HG03571 (cell line): ENCODE data around the gene ASXL1.
"Not testable (repeated sequence)": the region's sequence is repeated elsewhere in the genome, so short reads cannot be mapped to it uniquely, and the experiment has no call there.

Experiments used
- ATAC-seq: cut with Tn5 transposase; IDR thresholded peaks from one replicate; pipeline ENCODE4 v1.9.1; 2021; ENCODE audit not compliant: unreplicated experiment

The ASXL1 gene

DNA sequence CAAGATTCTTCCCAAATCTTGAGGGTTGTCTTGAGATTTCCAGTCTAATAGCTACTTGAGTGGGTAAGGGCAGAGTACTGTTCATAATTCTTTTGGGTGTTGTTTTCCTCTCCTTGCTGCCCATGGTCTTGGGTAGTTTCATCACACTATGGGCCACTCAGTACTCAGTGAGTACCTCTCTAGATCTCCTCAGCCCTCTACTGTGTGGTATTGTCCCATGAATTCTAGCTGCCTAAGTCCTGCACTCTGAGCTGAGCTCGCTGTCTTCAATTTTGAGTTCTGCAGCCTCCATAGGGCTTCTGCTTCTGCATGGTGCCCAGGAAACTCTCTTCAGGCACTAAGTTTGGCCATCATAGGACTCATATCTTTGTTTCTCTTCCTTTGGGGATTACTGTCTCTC lies 42.3 kb downstream of the ASXL1 start:
- ATAC-seq = no peak

DNA sequence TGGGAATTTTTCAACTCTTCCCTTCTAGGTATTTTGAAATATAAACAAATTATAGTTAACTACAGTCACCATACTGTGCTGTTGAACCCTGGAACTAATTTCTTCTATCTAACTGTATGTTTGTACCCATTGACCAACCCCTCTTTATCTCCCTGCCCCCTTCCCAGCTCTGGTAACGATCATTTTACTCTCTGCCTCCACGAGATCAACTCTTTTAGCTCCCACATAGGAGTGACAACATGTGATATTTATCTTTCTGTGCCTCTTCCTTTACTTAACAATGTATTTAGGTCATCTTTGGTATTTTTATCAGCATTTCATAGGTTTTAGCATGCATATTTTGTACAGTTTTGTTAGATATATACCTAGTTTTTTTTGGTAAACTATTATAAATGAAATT lies 45.9 kb downstream of the ASXL1 start:
- ATAC-seq = no peak

GRCh38 chr20:32406701-32407100 lies 48.6 kb downstream of the ASXL1 start:
- no peak for ATAC-seq

GRCh38 chr20:32407131-32407750 lies 49.1 kb downstream of the ASXL1 start:
- not testable (repeated sequence) for ATAC-seq

- no peak for ATAC-seq
Measured at GRCh38 chr20:32411955-32412706, 54.0 kb downstream of the ASXL1 start.

DNA sequence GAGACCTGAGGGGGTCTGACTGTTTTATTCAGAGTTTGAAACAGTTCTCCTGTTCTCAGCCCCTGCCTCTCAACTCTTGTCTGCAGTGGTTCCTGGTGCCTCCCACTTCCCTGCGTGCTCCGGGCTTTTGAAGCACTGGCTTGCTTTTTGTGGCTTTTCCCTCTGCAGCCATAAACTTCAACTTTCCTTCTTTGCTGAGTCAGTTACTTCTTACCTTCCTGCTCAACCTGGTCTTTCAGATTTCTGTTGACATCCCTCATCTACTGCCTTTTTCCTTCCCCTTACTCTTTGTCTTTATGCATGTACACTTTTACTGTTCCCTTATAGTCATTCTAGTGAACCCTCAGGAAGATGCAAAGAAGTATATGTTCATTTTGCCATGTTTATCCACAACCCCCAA lies 57.4 kb downstream of the ASXL1 start:
- no peak for ATAC-seq

- no peak for ATAC-seq
Measured at GRCh38 chr20:32416206-32416605, 58.1 kb downstream of the ASXL1 start.

DNA sequence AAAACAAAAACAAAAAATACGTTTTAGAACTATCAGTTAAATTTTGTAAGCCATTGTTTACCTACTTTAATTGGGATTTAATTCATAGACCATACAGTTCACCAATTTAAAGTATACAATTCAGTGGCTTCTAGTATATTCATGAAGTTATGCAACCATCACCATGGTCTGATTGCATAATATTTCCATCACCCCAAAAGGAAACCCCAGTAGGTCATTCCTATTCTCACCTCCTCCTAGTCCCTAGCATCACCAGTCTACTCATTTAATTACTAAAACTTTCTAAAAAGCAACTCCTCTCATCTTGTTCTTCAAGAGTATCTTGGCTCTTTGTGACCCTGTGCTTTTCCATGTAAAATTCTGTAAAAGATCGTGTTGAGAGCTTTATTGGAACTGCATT lies 60.2 kb downstream of the ASXL1 start:
- no peak for ATAC-seq

DNA sequence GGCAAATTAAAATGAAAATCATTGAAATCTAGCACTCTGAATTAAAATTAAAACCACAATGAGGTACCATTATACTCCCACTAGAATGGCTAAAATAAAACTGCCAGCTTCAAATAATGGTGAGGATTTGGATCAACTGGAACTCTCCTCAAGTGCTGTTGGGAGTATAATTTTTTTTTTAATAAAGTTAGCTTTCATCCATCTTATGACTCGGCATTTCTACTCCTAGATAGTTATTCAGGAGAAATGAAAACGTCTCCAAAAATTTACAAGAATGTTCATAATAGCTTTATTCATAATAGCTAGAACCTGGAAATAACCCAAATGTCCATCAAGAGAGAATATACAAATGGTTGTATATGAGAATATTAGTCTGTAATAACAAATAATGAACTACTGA lies 63.2 kb downstream of the ASXL1 start:
- no peak for ATAC-seq

- no peak for ATAC-seq
Measured at GRCh38 chr20:32427996-32428395, 69.9 kb downstream of the ASXL1 start.

GRCh38 chr20:32429343-32429742 lies 71.2 kb downstream of the ASXL1 start:
- ATAC-seq = no peak

DNA sequence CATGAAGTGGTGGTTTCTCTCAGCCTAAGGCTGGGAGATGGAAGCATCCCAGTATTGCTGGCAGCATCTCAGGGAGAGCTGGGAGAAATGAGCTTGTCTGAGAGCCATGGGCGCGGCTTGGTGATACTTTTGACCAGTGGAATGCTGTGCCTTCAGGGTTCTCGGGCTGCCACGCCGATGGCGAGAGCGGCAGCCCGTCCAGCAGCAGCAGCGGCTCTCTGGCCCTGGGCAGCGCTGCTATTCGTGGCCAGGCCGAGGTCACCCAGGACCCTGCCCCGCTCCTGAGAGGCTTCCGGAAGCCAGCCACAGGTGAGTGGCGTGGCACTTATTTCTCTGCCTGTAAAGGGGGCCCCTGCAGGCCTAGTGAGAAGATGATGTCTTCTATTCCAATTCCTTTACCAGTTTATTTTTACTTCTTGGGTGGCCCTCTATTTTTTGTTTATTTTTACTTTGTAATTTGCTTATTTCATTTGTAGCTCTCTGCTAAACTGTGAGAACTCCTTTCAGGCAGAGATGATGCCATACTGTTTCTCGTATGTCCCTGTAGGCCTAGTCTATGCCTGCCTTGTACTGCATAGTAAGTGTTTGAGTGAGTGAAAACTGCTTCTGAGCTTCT lies 71.7 kb downstream of the ASXL1 start:
- ATAC-seq = no peak

GRCh38 chr20:32431457-32431856 lies 73.3 kb downstream of the ASXL1 start:
- ATAC-seq = no peak

DNA sequence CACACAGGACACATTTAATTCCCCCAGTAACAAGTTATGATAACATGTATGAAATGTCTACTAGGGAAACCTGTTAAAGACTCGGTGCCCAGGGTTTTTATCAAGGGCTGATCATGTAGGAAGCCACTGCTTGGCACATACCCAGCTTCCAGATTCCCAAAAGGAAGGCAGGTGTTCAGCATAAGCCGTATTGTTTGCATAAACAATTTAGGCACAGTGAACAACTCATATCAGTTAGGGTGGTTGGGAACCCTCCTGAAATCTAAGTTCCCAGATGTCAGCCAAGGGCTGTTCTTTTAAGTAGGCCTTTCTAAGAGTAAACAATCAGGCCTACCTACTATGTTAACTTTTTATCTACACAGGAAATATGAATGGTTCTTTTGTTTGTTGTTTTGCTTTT lies 74.1 kb downstream of the ASXL1 start:
- ATAC-seq = no peak

DNA sequence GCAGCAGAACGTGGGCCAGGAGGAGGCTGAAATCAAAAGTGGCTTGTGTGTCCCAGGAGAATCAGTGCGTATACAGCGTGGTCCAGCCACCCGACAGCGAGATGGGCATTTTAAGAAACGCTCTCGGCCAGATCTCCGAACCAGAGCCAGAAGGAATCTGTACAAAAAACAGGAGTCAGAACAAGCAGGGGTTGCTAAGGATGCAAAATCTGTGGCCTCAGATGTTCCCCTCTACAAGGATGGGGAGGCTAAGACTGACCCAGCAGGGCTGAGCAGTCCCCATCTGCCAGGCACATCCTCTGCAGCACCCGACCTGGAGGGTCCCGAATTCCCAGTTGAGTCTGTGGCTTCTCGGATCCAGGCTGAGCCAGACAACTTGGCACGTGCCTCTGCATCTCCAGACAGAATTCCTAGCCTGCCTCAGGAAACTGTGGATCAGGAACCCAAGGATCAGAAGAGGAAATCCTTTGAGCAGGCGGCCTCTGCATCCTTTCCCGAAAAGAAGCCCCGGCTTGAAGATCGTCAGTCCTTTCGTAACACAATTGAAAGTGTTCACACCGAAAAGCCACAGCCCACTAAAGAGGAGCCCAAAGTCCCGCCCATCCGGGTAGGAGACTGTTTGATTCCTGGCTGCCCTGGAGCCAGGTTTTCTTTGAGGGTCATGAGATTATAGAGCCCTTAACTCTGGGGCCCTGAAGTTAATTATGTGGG lies 75.3 kb downstream of the ASXL1 start:
- ATAC-seq = no peak

- ATAC-seq = no peak
Measured at GRCh38 chr20:32434434-32434833, 76.3 kb downstream of the ASXL1 start.

DNA sequence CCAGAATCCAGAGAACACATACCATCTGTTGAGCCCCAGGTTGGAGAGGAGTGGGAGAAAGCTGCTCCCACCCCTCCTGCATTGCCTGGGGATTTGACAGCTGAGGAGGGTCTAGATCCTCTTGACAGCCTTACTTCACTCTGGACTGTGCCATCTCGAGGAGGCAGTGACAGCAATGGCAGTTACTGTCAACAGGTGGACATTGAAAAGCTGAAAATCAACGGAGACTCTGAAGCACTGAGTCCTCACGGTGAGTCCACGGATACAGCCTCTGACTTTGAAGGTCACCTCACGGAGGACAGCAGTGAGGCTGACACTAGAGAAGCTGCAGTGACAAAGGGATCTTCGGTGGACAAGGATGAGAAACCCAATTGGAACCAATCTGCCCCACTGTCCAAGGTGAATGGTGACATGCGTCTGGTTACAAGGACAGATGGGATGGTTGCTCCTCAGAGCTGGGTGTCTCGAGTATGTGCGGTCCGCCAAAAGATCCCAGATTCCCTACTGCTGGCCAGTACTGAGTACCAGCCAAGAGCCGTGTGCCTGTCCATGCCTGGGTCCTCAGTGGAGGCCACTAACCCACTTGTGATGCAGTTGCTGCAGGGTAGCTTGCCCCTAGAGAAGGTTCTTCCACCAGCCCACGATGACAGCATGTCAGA lies 77.4 kb downstream of the ASXL1 start:
- no peak for ATAC-seq

DNA sequence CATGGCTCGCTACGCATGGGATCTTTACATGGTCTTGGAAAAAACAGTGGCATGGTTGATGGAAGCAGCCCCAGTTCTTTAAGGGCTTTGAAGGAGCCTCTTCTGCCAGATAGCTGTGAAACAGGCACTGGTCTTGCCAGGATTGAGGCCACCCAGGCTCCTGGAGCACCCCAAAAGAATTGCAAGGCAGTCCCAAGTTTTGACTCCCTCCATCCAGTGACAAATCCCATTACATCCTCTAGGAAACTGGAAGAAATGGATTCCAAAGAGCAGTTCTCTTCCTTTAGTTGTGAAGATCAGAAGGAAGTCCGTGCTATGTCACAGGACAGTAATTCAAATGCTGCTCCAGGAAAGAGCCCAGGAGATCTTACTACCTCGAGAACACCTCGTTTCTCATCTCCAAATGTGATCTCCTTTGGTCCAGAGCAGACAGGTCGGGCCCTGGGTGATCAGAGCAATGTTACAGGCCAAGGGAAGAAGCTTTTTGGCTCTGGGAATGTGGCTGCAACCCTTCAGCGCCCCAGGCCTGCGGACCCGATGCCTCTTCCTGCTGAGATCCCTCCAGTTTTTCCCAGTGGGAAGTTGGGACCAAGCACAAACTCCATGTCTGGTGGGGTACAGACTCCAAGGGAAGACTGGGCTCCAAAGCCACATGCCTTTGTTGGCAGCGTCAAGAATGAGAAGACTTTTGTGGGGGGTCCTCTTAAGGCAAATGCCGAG lies 78.2 kb downstream of the ASXL1 start:
- no peak for ATAC-seq

DNA sequence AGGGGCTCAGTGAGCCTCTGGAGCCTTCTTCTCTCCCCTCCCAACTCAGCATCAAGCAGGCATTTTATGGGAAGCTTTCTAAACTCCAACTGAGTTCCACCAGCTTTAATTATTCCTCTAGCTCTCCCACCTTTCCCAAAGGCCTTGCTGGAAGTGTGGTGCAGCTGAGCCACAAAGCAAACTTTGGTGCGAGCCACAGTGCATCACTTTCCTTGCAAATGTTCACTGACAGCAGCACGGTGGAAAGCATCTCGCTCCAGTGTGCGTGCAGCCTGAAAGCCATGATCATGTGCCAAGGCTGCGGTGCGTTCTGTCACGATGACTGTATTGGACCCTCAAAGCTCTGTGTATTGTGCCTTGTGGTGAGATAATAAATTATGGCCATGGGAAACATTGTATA lies 78.8 kb downstream of the ASXL1 start:
- no peak for ATAC-seq

GRCh38 chr20:32437391-32438074 lies 79.4 kb downstream of the ASXL1 start:
- ATAC-seq = no peak
